Fibroblast of skin of abdomen (primary cell): ENCODE data around the gene CCNH.
A peak's percentile ranks its signal among the peaks of the same experiment; 100 is the strongest.

Source experiments
- DNase-seq: peaks from one replicate; pipeline ENCODE4 v3.0.0-alpha.2; 2013

CCNH gene

DNA sequence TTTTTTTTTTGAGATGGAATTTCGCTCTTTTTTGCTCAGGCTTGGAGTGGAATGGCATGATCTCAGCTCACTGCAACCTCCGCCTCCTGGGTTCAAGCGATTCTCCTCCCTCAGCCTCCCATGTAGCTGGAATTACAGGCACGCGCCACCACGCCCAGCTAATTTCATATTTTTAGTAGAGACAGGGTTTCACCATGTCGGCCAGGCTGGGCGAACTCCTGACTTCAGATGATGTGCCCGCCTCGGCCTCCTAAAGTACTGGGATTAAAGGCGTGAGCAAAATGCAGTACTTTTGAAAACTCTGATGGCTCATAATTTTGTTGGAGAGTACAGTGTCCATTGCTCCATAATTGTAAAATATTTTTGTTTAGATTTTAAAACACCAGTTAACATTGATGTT is 52.6 kb downstream of the CCNH start:
- no peak for DNase-seq

DNA sequence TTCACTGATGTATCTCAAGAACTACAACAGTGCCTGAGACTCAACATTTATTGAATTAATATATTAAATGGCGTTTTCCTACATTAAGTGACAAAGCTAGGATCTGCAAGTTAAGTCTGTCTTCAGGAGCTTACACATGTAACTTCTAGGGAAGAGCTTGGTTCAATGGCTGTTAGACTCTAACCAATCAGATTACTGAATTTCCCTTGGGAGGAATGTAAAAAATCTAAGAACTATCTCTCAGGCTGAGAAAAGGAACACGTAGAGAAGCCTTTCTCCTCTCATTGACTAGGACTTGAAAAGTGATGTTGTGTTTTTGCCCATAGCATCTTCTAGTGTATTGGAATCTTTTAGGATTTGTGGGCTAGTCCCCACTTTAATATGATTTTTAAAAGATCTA is 53.6 kb downstream of the CCNH start:
- DNase-seq, result no peak

DNA sequence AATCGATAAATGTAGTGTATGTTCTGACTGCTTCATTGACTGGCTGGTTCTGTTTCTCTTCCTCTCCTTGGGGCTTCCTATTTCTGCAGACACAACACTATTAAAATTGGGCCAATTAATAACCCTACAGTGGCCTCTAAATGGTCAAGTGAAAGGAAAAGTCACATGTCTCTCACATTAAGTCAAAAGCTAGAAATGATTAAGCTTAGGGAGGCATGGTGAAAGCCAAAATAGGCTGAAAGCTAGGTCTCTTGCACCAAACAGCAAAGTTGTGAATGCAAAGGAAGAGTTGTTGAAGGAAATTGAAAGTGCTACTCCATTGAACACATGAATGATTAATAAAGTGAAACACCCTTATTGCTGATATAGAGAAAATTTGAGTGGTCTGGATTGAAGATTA is 58.2 kb downstream of the CCNH start:
- DNase-seq, result no peak

DNA sequence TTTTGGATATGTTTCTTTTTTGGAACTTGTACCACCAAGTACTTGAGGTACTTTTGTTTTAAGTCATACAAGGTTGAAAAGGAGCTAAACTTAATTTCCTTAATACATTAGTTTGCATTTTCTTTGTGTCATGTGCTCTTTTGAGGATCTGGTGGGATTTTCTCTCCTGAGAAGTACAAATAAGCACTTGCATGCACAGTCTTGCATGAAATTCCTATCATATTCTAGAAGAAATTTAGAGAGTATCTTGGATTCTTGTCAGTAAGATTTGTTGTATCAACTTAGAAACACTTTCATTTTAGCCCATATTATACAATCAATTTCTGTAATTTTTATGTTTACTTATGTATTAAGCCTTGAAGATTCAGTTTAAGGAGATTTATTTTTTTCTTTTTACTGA is 64.9 kb downstream of the CCNH start:
- peak; percentile 8 for DNase-seq

DNA sequence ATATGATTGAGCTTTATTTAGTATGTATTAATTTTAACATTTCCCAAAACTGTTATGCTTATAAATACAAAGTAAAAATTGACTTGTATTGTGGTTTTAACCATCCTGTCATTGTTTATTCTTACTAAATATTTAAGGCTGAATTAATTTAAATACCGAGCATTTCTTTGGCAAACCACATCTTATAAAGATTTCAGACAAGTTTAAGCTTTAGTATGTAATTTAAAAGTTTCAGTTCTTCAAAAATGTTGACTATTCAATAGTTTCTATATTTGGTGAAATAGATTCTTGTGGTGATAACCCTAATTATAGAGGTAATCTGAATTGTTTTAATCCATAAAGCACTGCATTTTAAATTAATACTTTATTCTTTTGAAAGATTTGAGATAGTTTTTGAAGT is 65.5 kb downstream of the CCNH start:
- DNase-seq, result peak; percentile 48
